IMR-90 (cell line): Measurements from ENCODE around the gene BMP7.

ENCODE experiments used
- BHLHE40 ChIP-seq: fragments of 150-350 bp; IDR thresholded peaks from 2 replicates; pipeline ENCODE4 v1.6.1; 2016; ENCODE audit warnings: mild to moderate bottlenecking, low read depth, low read length
- CEBPB ChIP-seq: IDR thresholded peaks from 2 replicates; pipeline ENCODE4 v1.6.1; 2012; ENCODE audit warnings: low read depth, low read length, improper control_type of control experiment
- FOS ChIP-seq: fragments of 150-350 bp; IDR thresholded peaks from 2 replicates; pipeline ENCODE4 v1.6.1; 2016; ENCODE audit warnings: low read depth, low read length
- MXI1 ChIP-seq: IDR thresholded peaks from 2 replicates; pipeline ENCODE4 v1.6.1; 2012; ENCODE audit warnings: low read depth, mild to moderate bottlenecking, low read length, moderate library complexity, borderline replicate concordance
- POLR2A ChIP-seq: IDR thresholded peaks from 2 replicates; pipeline ENCODE4 v1.6.1; 2012; ENCODE audit warnings: mild to moderate bottlenecking, low read depth, low read length
- RAD21 ChIP-seq: IDR thresholded peaks from 2 replicates; pipeline ENCODE4 v1.6.1; 2012; ENCODE audit warnings: low read length, improper control_type of control experiment
- RCOR1 ChIP-seq: IDR thresholded peaks from 2 replicates; pipeline ENCODE4 v1.6.1; 2012; ENCODE audit warnings: mild to moderate bottlenecking, low read length, improper control_type of control experiment; ENCODE audit not compliant: insufficient replicate concordance
- TF ChIP-seq, protein P1 (sequence below): conservative IDR thresholded peaks from 2 replicates; pipeline ENCODE4 v1.5.1; 2012; ENCODE audit warnings: mild to moderate bottlenecking, low read depth, low read length, improper control_type of control experiment

DNA sequence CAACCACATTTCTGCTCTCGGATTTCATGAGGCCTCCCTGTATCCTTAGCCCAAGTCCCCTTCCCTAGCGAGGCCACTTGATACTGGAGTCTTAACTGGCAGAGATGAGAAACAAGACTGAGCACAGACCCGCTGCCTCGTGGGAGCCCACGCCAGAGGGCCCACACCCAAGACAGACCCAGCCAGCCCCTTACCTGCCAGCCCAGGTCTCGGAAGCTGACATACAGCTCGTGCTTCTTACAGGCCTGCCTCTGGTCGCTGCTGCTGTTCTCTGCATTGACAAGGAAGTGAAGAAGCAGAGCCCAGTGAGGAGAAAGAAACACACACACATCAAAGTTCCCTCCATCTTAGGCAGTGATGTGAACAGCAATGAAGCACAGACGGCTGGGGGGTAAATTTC, 91.7 kb downstream of the BMP7 start:
- TF ChIP-seq MXI1 = no peak
- TF ChIP-seq, protein P1, sequence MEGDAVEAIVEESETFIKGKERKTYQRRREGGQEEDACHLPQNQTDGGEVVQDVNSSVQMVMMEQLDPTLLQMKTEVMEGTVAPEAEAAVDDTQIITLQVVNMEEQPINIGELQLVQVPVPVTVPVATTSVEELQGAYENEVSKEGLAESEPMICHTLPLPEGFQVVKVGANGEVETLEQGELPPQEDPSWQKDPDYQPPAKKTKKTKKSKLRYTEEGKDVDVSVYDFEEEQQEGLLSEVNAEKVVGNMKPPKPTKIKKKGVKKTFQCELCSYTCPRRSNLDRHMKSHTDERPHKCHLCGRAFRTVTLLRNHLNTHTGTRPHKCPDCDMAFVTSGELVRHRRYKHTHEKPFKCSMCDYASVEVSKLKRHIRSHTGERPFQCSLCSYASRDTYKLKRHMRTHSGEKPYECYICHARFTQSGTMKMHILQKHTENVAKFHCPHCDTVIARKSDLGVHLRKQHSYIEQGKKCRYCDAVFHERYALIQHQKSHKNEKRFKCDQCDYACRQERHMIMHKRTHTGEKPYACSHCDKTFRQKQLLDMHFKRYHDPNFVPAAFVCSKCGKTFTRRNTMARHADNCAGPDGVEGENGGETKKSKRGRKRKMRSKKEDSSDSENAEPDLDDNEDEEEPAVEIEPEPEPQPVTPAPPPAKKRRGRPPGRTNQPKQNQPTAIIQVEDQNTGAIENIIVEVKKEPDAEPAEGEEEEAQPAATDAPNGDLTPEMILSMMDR = no peak
- no peak for TF ChIP-seq BHLHE40
- no peak for TF ChIP-seq FOS
- TF ChIP-seq RAD21 = no peak
- TF ChIP-seq POLR2A = no peak
- no peak for TF ChIP-seq RCOR1
- TF ChIP-seq CEBPB = no peak
